ENCODE data around the gene ELMOD1.

ELMOD1 gene

GRCh38 chr11:107691000-107691750 is 100.2 kb downstream of the ELMOD1 start:
- no peak for DNase-seq

DNA sequence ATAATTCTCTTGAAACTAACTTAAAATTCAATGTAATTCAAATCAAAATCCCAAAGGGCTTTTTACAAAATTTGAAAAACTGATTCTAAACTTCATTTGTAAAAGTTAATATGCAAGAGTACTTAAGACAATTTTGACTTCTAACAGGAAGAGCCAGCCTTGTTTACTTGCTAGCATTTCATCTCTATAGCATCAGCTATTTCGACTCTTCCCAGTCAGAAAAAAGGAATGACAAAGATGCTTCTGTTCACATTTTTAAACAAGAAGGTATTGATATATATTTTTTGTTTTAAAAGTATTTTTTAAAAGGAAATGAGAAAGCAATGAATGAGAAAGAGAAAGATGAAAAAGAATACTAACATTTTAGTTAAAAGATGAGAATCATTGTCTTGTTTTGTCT is 104.5 kb downstream of the ELMOD1 start:
- no peak for DNase-seq

DNA sequence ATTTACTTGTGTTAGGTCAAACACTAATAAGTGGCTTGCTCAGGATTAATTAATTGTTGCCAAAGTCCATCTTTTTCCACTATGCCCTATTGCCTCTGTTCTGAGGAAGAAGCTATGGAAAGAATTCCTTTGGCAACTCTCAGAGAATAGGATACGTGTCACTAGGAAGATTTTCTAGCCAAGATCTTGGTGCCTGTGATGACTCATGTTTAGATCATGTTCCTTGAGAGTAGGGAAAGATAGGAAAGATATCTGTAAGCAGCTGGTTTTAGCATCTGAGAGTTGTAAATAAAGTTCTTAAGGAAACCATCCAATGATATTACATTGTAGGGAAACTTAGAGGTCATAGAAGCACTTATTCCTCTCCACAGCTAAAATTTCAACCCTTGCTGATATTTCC is 105.2 kb downstream of the ELMOD1 start:
- no peak for DNase-seq

- DNase-seq = no peak
Measured at GRCh38 chr11:107697291-107697690, 106.3 kb downstream of the ELMOD1 start.

- DNase-seq = no peak
Measured at GRCh38 chr11:107699371-107700285, 108.7 kb downstream of the ELMOD1 start.

DNA sequence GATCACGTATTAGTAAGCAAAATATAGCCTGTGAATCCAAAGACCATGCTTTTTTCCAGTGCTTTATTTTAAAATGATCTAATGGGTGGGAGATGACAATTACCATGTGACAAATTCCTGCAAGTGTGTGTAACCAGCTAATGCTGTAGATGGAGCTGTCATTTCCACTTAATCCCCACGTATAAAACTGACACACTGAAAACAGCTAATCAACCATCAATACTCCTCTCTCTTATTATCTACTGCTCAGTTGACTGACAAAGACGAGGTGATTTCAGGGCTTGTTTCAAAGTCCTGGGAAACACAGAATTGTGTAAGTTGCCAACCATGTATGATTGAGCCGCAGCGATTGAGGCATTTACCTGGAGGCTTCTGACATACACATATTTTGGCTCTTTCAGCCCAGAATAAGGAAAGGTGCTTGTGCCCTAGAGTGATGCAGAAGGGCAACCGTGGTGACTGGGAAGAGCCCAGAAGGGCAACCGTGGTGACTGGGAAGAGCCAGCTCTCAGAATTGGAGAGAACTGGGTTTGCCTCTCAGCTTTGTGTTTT is 111.2 kb downstream of the ELMOD1 start:
- DNase-seq = no peak

DNA sequence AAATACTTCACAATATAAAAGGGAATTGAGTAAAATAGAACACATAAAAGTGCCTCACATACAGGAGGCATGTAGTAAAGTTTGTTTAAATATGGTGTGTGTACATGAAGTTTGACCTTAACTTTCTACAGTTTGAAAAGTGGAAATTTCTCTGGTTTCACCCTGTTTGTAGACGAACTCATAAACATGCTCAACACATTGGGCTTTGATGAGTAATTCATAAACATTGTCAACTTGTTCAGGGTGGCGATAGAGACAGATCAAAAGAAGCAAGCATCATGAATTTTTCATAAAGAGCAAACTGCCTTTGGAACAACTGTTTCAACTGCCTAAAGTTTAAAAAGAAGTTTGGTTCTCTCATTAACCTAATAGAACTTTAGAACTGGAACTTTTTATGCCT is 111.8 kb downstream of the ELMOD1 start:
- DNase-seq = no peak

DNA sequence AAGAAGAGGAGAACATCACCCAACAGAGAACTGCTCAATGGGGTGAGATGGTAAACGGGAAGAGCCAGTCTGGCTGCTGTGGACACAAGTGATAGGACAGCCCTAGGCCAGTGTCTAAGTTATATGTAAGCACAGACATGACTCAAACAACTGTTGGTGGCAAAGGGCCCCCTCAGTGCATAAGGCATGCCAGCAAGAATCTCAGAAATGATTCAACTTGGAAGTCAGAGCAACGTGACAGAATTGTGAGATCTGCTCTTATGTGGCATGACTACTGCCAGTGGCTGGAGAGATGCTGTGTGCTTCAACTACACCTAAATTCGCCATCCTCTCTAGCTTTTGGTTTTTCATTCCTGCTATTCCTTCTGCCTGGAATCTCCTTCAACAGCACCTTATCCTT is 113.5 kb downstream of the ELMOD1 start:
- DNase-seq = no peak

- DNase-seq = no peak
Measured at GRCh38 chr11:107705027-107705426, 114.1 kb downstream of the ELMOD1 start.

- DNase-seq = no peak
Measured at GRCh38 chr11:107706531-107706930, 115.6 kb downstream of the ELMOD1 start.

- DNase-seq = no peak
Measured at GRCh38 chr11:107707215-107707671, 116.3 kb downstream of the ELMOD1 start.

- no peak for DNase-seq
Measured at GRCh38 chr11:107707807-107708206, 116.9 kb downstream of the ELMOD1 start.

GRCh38 chr11:107708792-107709191 is 117.8 kb downstream of the ELMOD1 start:
- no peak for DNase-seq

DNA sequence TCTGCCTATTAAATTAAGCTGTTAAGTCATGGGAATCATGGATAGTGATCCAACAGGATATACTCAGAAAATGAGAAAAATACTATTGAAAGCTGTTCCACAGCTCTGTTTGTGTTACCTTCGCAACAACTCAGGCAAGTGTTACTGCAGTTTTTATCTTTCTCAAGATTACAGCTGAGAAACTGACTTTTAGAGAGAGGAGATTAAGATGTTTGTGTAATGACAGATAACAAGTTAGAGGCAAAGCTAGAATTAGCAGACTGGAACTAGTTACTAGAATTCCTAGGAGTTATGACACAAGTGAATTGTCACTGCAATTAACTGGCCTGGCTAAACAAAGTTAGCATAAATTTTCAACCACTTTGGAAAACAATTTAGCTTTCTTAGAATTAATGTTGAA is 119.4 kb downstream of the ELMOD1 start:
- DNase-seq = no peak

- no peak for DNase-seq
Measured at GRCh38 chr11:107711861-107712755, 121.2 kb downstream of the ELMOD1 start, which contains the start of gene SLN. Gene SLN (minus strand): TSS chr11:107712056.

DNA sequence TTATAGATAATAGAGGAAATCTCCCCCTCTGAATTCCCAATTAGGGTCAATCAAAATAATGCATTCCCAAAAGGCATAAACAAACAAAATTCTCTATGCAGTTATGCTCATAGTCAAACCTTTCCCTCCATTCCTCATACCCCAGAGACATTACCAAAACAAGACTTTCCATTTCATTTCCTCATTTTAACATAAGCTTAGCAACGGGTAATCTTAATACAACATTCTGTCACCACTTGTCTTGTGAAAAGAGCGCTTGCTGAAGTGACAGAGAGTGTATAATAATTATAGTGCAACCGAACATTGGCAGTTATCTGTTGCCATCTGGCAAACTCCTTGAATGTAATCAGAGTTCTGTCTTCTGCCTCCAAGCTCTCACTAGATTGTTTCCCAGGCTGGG is 122.1 kb downstream of the ELMOD1 start:
- no peak for DNase-seq
